ENCODE data around the gene LRAT. TPM values are rescaled to one million over a fixed set of nuclear protein-coding genes. Genes with fewer than 3 reads are reported as not detected.

The LRAT gene
- total RNA-seq, 1 donor from 2014 or later, result 0.78 TPM

- DNase-seq, result no peak
Measured at GRCh38 chr4:154778264-154778663, 34.5 kb downstream of the LRAT start.

GRCh38 chr4:154779362-154779947 lies 35.7 kb downstream of the LRAT start:
- no peak for DNase-seq

GRCh38 chr4:154781126-154781982 lies 37.6 kb downstream of the LRAT start, which contains the start of gene RBM46:
RBM46 (plus strand) TSS chr4:154781272; CDS start chr4:154796753, 15,481 bp downstream.
- DNase-seq, result no peak

GRCh38 chr4:154781983-154782293 lies 38.1 kb downstream of the LRAT start:
- no peak for DNase-seq

Small RNAs within 50 kb of the gene (small RNA-seq; reads per million reads assigned to genes)
- gene NDUFB2P1 (not detected), gene RNU2-44P (not detected), gene RNU2-66P (0.12 reads per million)

Other genes with a start within 250 kb of the LRAT start
- 81.1 TPM for gene PLRG1, start 193.6 kb upstream of the LRAT start, total RNA-seq
- 2.8 TPM for gene FGB, start 181.0 kb upstream of the LRAT start, total RNA-seq
- gene FGA, start 153.3 kb upstream of the LRAT start, total RNA-seq, result 2.8 TPM
- 3.1 TPM for gene FGG, start 131.3 kb upstream of the LRAT start, total RNA-seq
- gene RBM46, start 37.3 kb downstream of the LRAT start, total RNA-seq, result 0.31 TPM